Progenitor cell of endocrine pancreas (in vitro differentiated cells): ENCODE measurements around the gene ZNF138. TPM values are rescaled to one million over a fixed set of nuclear protein-coding genes. Genes with fewer than 3 reads are reported as not detected.

Experiments
- DNase-seq: peaks from one replicate; pipeline ENCODE4 v3.0.0; 2021; ENCODE audit warnings: low spot score; ENCODE audit not compliant: unreplicated experiment
- H3K27ac Mint-ChIP-seq: 2 replicates; pipeline ENCODE4 v1.8.0; 2021; ENCODE audit warnings: mild to moderate bottlenecking, moderate library complexity, mixed read lengths
- H3K27me3 Mint-ChIP-seq: 2 replicates; pipeline ENCODE4 v1.8.0; 2021; ENCODE audit warnings: mixed read lengths
- H3K36me3 Mint-ChIP-seq: 2 replicates; pipeline ENCODE4 v1.8.0; 2022; ENCODE audit warnings: mixed read lengths; ENCODE audit not compliant: insufficient read depth
- H3K4me1 Mint-ChIP-seq: 2 replicates; pipeline ENCODE4 v1.8.0; 2021; ENCODE audit warnings: low read depth, mixed read lengths
- H3K4me3 Mint-ChIP-seq: 2 replicates; pipeline ENCODE4 v1.8.0; 2021; ENCODE audit warnings: low read depth, mild to moderate bottlenecking, moderate library complexity, mixed read lengths
- H3K9me3 Mint-ChIP-seq: 2 replicates; pipeline ENCODE4 v1.8.0; 2021; ENCODE audit warnings: low read depth, mixed read lengths
- total RNA-seq: library from RNA; stranded (reverse); gene quantifications from 2 replicates; pipeline ENCODE4 v1.2.1, GENCODE V29; 2021
- TF ChIP-seq, protein P1 (sequence below): fragments of 200-600 bp; sonication (generic); IDR thresholded peaks from one replicate; pipeline ENCODE4 v1.5.0; 2021; ENCODE audit warnings: antibody characterized with exemption, mild to moderate bottlenecking; ENCODE audit not compliant: unreplicated experiment

ZNF138 gene
- total RNA-seq, 1 donor from 2014 or later = 21.3 TPM

DNA sequence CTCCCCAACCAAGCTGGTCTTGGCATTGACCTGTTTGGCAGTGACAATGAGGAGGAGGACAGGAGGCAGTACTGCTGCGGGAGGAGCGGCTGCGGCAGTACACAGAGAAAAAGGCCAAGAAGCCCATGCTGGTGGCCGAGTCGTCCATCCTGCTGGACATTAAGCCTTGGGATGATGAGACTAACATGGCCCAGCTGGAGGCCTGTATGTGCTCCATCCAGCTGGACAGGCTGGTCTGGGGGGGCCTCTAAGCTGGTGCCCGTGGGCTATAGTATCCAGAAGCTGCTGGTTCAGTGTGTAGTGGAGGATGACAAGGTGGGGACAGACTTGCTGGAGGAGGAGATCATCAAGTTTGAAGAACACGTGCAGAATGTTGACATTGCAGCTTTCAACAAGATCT is 69.7 kb downstream of the ZNF138 start:
- H3K4me3 Mint-ChIP-seq = no peak overlapping the region
- no peak for DNase-seq
- H3K4me1 Mint-ChIP-seq = no peaks in the 10 kb centered on the region
- no peaks in the 10 kb centered on the region for H3K27me3 Mint-ChIP-seq
- no peak overlapping the region for H3K27ac Mint-ChIP-seq
- TF ChIP-seq, protein P1, sequence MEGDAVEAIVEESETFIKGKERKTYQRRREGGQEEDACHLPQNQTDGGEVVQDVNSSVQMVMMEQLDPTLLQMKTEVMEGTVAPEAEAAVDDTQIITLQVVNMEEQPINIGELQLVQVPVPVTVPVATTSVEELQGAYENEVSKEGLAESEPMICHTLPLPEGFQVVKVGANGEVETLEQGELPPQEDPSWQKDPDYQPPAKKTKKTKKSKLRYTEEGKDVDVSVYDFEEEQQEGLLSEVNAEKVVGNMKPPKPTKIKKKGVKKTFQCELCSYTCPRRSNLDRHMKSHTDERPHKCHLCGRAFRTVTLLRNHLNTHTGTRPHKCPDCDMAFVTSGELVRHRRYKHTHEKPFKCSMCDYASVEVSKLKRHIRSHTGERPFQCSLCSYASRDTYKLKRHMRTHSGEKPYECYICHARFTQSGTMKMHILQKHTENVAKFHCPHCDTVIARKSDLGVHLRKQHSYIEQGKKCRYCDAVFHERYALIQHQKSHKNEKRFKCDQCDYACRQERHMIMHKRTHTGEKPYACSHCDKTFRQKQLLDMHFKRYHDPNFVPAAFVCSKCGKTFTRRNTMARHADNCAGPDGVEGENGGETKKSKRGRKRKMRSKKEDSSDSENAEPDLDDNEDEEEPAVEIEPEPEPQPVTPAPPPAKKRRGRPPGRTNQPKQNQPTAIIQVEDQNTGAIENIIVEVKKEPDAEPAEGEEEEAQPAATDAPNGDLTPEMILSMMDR = no peak
- no peaks in the 10 kb centered on the region for H3K36me3 Mint-ChIP-seq
- H3K9me3 Mint-ChIP-seq = peaks cover 25% of the 10 kb centered on the region

DNA sequence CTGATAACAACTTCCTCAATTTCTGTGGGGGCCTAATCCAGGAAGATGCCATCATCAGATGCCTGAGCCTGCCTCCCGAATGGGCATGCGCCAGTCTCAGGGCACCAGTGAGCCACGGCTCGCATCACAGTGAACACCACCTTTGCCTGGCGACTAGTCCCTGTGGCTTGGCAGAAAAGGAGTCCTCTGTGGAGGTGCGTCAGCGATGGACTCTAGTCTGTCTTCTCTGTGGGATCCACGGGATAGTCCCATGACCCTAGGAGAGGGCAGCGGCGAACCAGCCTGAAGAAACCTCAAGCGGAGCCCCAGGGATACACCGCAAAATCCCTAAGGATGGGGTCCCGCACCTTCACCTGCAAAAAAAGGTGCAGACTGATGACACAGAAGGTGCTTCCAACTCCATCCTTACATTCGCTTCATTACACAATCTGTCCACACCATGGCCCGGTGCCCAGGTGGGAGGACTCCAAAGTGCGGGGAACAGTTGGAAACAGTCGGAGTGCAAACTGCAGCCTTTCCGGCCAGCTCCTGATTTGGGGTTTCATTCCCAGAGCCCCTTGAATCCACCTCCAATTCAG is 73.7 kb downstream of the ZNF138 start:
- H3K9me3 Mint-ChIP-seq = peaks cover 23% of the 10 kb centered on the region
- no peaks in the 10 kb centered on the region for H3K4me1 Mint-ChIP-seq
- H3K27me3 Mint-ChIP-seq = no peaks in the 10 kb centered on the region
- no peak for DNase-seq
- H3K36me3 Mint-ChIP-seq = no peaks in the 10 kb centered on the region
- no peak overlapping the region for H3K27ac Mint-ChIP-seq
- TF ChIP-seq, protein P1 = no peak
- no peak overlapping the region for H3K4me3 Mint-ChIP-seq

DNA sequence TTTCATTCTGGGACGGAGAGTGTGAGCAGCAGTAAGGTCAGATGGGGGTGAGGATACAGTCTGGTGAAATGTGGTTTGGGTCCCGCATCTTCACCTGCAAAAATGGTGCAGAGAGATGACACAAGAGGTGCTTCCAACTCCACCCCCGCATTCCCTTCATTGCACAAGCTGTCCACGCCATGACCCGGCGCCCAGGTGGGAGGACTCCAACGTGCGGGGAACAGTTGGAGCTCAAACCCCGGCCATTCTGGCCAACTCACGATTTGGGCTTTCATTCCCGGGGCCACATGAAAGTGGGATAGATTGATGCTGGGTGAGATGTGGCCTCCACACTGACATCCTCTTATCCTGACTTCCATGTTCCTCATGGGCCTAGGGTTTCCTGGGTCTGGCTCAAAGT is 74.3 kb downstream of the ZNF138 start:
- DNase-seq = no peak
- Mint-ChIP-seq H3K9me3 (peaks cover 22% of the 10 kb centered on the region), H3K27me3 (no peaks in the 10 kb centered on the region), H3K4me3 (no peak overlapping the region), H3K4me1 (no peaks in the 10 kb centered on the region), H3K27ac (no peak overlapping the region), H3K36me3 (no peaks in the 10 kb centered on the region)
- TF ChIP-seq, protein P1 = no peak

- H3K9me3 Mint-ChIP-seq = peaks cover 24% of the 10 kb centered on the region
- TF ChIP-seq, protein P1 = no peak
- DNase-seq = no peak
- H3K27me3 Mint-ChIP-seq = no peaks in the 10 kb centered on the region
- no peaks in the 10 kb centered on the region for H3K36me3 Mint-ChIP-seq
- H3K4me3 Mint-ChIP-seq = no peak overlapping the region
- no peaks in the 10 kb centered on the region for H3K4me1 Mint-ChIP-seq
- H3K27ac Mint-ChIP-seq = no peak overlapping the region
Measured at GRCh38 chr7:64869121-64869725, 75.0 kb downstream of the ZNF138 start.

GRCh38 chr7:64869912-64870562 is 75.8 kb downstream of the ZNF138 start:
- Mint-ChIP-seq H3K4me1 (no peaks in the 10 kb centered on the region), H3K27me3 (no peaks in the 10 kb centered on the region), H3K4me3 (no peak overlapping the region), H3K27ac (no peak overlapping the region), H3K36me3 (no peaks in the 10 kb centered on the region), H3K9me3 (peaks cover 22% of the 10 kb centered on the region)
- TF ChIP-seq, protein P1 = no peak
- DNase-seq = no peak
